ENCODE results near the gene GDF15.

Gene GDF15

GRCh38 chr19:18420930-18421329 lies 35.0 kb downstream of the GDF15 start:
- DNase-seq: no peak

GRCh38 chr19:18421371-18421959 lies 35.5 kb downstream of the GDF15 start:
- DNase-seq: no peak

- DNase-seq: no peak
Measured at GRCh38 chr19:18422530-18423191, 36.7 kb downstream of the GDF15 start.

- no peak for DNase-seq
Measured at GRCh38 chr19:18423258-18424020, 37.5 kb downstream of the GDF15 start.

- no peak for DNase-seq
Measured at GRCh38 chr19:18424122-18424889, 38.3 kb downstream of the GDF15 start.

GRCh38 chr19:18424890-18425514 lies 39.0 kb downstream of the GDF15 start:
- no peak for DNase-seq

- no peak for DNase-seq
Measured at GRCh38 chr19:18425515-18426415, 39.8 kb downstream of the GDF15 start.

GRCh38 chr19:18426416-18426767 lies 40.4 kb downstream of the GDF15 start:
- DNase-seq: no peak

- no peak for DNase-seq
Measured at GRCh38 chr19:18427080-18427742, 41.3 kb downstream of the GDF15 start.

GRCh38 chr19:18427743-18428113 lies 41.8 kb downstream of the GDF15 start:
- no peak for DNase-seq

GRCh38 chr19:18428173-18428786 lies 42.3 kb downstream of the GDF15 start:
- no peak for DNase-seq

- DNase-seq: peak; percentile 75
Measured at GRCh38 chr19:18428787-18429674, 43.1 kb downstream of the GDF15 start.

GRCh38 chr19:18429717-18430416 lies 43.9 kb downstream of the GDF15 start:
- DNase-seq: no peak

- DNase-seq: no peak
Measured at GRCh38 chr19:18430417-18431144, 44.6 kb downstream of the GDF15 start.

GRCh38 chr19:18431351-18432197 lies 45.6 kb downstream of the GDF15 start:
- no peak for DNase-seq

GRCh38 chr19:18432275-18433014 lies 46.5 kb downstream of the GDF15 start:
- DNase-seq: no peak

All from midbrain (tissue), 1 donor.